Neural cell (in vitro differentiated cells): ENCODE data around the gene NEURL3.

Source experiments
- EP300 ChIP-seq: fragments of 450-650 bp; conservative IDR thresholded peaks from 2 replicates; pipeline ENCODE4 v1.6.1; 2014; ENCODE audit warnings: antibody characterized with exemption, mild to moderate bottlenecking, moderate library complexity; ENCODE audit not compliant: poor library complexity, severe bottlenecking
- EZH2 ChIP-seq: fragments of 200-600, 300-800 bp; shearing (Covaris generic), sonication (generic); IDR thresholded peaks from 2 replicates; pipeline ENCODE4 v1.6.1; 2014; ENCODE audit warnings: antibody characterized with exemption, low read length, borderline replicate concordance, mild to moderate bottlenecking; ENCODE audit not compliant: insufficient read depth, poor library complexity, severe bottlenecking
- RAD21 ChIP-seq: fragments of 450-650 bp; conservative IDR thresholded peaks from 2 replicates; pipeline ENCODE4 v1.6.1; 2014; ENCODE audit warnings: antibody characterized with exemption, mild to moderate bottlenecking, moderate library complexity
- TF ChIP-seq, protein P1 (sequence below): fragments of 450-650 bp; IDR thresholded peaks from 2 replicates; pipeline ENCODE4 v1.5.1; 2014; ENCODE audit warnings: antibody characterized with exemption, mild to moderate bottlenecking, moderate library complexity; ENCODE audit not compliant: poor library complexity, severe bottlenecking

DNA sequence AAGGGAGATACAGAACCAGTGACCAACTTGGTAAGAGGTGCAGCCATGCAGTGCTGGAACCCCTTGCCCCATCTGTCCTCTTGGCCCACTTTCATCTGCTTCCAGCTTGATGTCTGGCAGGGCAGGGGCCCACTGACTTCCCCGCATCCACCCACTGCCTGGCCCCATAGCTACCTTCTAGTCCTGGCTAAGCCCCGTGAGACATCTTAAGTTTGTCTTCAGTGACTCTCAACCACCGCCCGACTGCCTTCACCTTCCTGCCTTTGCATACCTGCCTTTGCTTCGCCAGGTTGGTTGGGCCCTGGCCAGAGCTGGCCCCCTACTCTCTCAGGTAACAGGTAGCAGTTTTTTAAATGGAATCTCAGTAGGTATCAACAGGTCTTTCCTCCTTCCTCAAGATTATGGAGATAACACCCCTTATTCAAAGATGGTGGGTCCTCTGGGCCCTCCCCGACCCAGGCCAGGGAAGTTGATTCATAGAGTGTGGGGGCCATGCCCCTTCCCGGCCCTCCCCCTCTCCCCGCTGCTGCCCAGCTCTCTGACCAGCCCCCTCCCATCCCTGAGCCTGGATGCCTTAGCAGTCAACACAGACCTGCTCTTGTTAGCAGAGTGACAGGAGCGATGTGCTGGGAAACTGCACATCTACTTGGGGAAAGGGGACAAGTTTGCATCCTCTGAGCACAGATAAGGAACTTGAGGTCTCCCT is 34.2 kb upstream of the NEURL3 start:
- TF ChIP-seq RAD21 (no peak), EP300 (no peak), EZH2 (no peak)
- TF ChIP-seq, protein P1, sequence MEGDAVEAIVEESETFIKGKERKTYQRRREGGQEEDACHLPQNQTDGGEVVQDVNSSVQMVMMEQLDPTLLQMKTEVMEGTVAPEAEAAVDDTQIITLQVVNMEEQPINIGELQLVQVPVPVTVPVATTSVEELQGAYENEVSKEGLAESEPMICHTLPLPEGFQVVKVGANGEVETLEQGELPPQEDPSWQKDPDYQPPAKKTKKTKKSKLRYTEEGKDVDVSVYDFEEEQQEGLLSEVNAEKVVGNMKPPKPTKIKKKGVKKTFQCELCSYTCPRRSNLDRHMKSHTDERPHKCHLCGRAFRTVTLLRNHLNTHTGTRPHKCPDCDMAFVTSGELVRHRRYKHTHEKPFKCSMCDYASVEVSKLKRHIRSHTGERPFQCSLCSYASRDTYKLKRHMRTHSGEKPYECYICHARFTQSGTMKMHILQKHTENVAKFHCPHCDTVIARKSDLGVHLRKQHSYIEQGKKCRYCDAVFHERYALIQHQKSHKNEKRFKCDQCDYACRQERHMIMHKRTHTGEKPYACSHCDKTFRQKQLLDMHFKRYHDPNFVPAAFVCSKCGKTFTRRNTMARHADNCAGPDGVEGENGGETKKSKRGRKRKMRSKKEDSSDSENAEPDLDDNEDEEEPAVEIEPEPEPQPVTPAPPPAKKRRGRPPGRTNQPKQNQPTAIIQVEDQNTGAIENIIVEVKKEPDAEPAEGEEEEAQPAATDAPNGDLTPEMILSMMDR = no peak
